ENCODE results near the gene URB2. TPM values are rescaled to one million over a fixed set of nuclear protein-coding genes. Genes with fewer than 3 reads are reported as not detected.

The URB2 gene
- total RNA-seq, 1 experiment from 2014 or later = 19.7 TPM

DNA sequence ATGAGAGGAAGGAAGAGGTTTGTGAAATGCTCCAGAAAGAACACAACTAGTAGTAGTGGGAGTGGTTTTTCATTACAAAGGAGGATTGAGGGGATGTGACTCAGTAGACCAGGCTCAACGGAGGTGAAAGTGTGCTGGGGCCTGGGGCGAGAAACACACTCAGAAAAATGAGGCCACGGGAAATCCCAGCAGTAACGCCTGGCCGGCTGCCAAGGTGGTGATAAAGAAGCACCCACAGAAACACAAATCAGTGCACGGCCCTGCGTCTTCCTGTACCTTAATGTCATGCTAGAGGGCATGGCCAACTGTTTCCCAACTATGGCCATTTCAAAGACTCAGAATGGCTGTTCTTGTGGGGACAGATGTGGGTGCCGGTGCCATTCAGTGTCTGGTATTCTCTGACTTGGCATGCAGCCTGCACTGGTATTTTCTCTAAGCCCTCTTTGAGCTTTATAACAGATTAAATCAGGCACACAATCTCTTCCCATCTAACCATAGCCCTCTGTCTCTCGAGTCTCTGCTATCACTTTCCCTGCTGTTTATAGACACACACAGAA, 38.2 kb downstream of the URB2 start:
- Mint-ChIP-seq H3K4me3 (ENCODE audit: unreplicated experiment) (no peak overlapping the region), H3K36me3 (ENCODE audit: insufficient read depth, unreplicated experiment) (peaks cover 22% of the 10 kb centered on the region), H3K27me3 (ENCODE audit: insufficient read depth, unreplicated experiment) (no peaks in the 10 kb centered on the region), H3K9me3 (ENCODE audit: unreplicated experiment) (no peaks in the 10 kb centered on the region), H3K27ac (ENCODE audit: unreplicated experiment) (no peak overlapping the region), H3K4me1 (ENCODE audit: low read depth, unreplicated experiment) (no peaks in the 10 kb centered on the region)
- Histone ChIP-seq H3K4me3 (ENCODE audit: low read depth, low read length) (no peak overlapping the region), H3K9me3 (no peaks in the 10 kb centered on the region), H3K27me3 (replicated peaks; ENCODE audit: control insufficient read depth, insufficient read depth, low read length) (no peaks in the 10 kb centered on the region), H3K36me3 (ENCODE audit: control insufficient read depth, insufficient read depth, low read length) (no peaks in the 10 kb centered on the region), H3K4me1 (no peaks in the 10 kb centered on the region)
- POLR2A ChIA-PET = no interaction called here
- CTCF ChIA-PET = no interaction called here
- TF ChIP-seq, protein P1, sequence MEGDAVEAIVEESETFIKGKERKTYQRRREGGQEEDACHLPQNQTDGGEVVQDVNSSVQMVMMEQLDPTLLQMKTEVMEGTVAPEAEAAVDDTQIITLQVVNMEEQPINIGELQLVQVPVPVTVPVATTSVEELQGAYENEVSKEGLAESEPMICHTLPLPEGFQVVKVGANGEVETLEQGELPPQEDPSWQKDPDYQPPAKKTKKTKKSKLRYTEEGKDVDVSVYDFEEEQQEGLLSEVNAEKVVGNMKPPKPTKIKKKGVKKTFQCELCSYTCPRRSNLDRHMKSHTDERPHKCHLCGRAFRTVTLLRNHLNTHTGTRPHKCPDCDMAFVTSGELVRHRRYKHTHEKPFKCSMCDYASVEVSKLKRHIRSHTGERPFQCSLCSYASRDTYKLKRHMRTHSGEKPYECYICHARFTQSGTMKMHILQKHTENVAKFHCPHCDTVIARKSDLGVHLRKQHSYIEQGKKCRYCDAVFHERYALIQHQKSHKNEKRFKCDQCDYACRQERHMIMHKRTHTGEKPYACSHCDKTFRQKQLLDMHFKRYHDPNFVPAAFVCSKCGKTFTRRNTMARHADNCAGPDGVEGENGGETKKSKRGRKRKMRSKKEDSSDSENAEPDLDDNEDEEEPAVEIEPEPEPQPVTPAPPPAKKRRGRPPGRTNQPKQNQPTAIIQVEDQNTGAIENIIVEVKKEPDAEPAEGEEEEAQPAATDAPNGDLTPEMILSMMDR (IDR thresholded peaks at IDR 0.05; ENCODE audit: insufficient read depth in 1 of 2, low read depth in 1 of 2, low read length in 1 of 2, severe bottlenecking in 1 of 2, unreplicated experiment in 1 of 2) = no peak
- intact Hi-C loops (cut with micrococcal nuclease; ENCODE audit: unreplicated experiment) = loop anchor here (5.0 kb wide), 1 partner anchor 183 kb away; no protein-coding TSS in a partner anchor
- no TSS peak for BruUV-seq (replicated peaks)
- DNase-seq = no peak

DNA sequence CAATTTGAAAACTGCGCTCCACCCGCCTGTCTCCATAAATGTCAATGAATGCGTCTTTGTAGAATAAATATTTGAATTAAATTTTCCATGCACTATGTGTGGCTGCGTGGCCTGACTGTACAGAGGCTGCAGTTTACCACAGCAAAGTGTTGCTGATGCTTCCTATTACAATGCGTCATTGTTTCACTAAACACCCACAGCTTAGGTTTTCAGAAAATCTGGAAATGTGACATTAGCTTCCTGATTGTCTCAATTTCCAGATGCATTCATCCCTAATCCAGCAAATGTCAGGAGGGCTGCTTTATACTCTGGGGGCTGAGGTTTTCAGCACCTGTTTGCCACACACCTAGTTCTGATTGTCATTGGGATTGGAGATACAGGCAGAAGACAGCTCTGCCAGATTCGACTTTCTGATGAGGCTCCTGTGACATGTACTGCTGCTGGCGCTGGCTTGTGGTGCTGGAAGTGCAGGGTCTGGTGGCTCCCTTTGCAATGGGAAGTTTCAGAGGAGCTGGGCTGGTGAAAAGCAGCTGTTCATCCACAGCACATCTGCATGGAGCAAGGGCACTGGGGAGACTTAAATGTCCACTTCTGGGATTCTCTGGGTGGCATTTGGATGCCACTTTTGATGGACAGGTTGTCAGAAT, 40.0 kb downstream of the URB2 start:
- no peaks in the 10 kb centered on the region for H3K27me3 ChIP-seq (replicated peaks; ENCODE audit: control insufficient read depth, insufficient read depth, low read length)
- CTCF ChIA-PET = interaction anchor here (0.6 kb wide), 1 partner anchor 411 kb away, joined by 3 read pairs; no protein-coding TSS in a partner anchor
- peaks cover 11% of the 10 kb centered on the region for H3K36me3 Mint-ChIP-seq (ENCODE audit: insufficient read depth, unreplicated experiment)

DNA sequence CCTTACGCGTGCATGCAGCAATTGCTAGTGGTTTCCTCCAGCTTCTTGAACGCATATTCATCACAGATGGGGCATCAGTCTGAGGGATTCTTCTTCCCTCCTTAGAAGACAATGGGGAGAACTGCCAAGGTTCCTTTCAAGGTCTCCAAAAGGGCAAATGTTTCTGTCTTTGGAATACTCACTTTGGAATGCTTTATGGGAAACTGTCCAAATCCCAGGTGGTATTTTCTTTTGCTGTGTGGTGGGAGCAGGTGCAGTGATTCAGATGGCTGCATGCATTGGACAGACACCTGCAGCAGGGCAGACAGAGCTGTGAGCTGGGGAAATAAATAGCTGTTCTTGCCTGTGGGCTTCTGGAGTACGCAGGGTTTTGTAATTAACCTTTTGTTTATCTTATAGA, 40.5 kb downstream of the URB2 start:
- Histone ChIP-seq H3K9me3 (no peaks in the 10 kb centered on the region), H3K4me1 (no peaks in the 10 kb centered on the region), H3K36me3 (ENCODE audit: control insufficient read depth, insufficient read depth, low read length) (no peaks in the 10 kb centered on the region), H3K4me3 (ENCODE audit: low read depth, low read length) (no peak overlapping the region), H3K27me3 (replicated peaks; ENCODE audit: control insufficient read depth, insufficient read depth, low read length) (no peaks in the 10 kb centered on the region)
- H3K4me3 Mint-ChIP-seq (ENCODE audit: unreplicated experiment) = no peak overlapping the region
- H3K4me1 Mint-ChIP-seq (ENCODE audit: low read depth, unreplicated experiment) = no peaks in the 10 kb centered on the region
- no peak for DNase-seq
- BruUV-seq (replicated peaks) = no TSS peak
- H3K27me3 Mint-ChIP-seq (ENCODE audit: insufficient read depth, unreplicated experiment) = no peaks in the 10 kb centered on the region
- H3K27ac Mint-ChIP-seq (ENCODE audit: unreplicated experiment) = no peak overlapping the region
- peaks cover 5% of the 10 kb centered on the region for H3K36me3 Mint-ChIP-seq (ENCODE audit: insufficient read depth, unreplicated experiment)
- POLR2A ChIA-PET = no interaction called here
- intact Hi-C loops (cut with micrococcal nuclease; ENCODE audit: unreplicated experiment) = no loop called here
- CTCF ChIA-PET = interaction anchor here (0.6 kb wide), 1 partner anchor 411 kb away, joined by 3 read pairs; no protein-coding TSS in a partner anchor
- TF ChIP-seq, protein P1 (IDR thresholded peaks at IDR 0.05; ENCODE audit: insufficient read depth in 1 of 2, low read depth in 1 of 2, low read length in 1 of 2, severe bottlenecking in 1 of 2, unreplicated experiment in 1 of 2) = no peak
- H3K9me3 Mint-ChIP-seq (ENCODE audit: unreplicated experiment) = no peaks in the 10 kb centered on the region

More for the DNA sequence above, 40.0 kb downstream of the URB2 start:
- BruUV-seq (replicated peaks) = no TSS peak
- H3K4me3 Mint-ChIP-seq (ENCODE audit: unreplicated experiment) = no peak overlapping the region
- POLR2A ChIA-PET = no interaction called here
- no peaks in the 10 kb centered on the region for H3K36me3 ChIP-seq (ENCODE audit: control insufficient read depth, insufficient read depth, low read length)
- DNase-seq = no peak
- H3K9me3 Mint-ChIP-seq (ENCODE audit: unreplicated experiment) = no peaks in the 10 kb centered on the region
- intact Hi-C loops (cut with micrococcal nuclease; ENCODE audit: unreplicated experiment) = no loop called here
- H3K4me1 ChIP-seq = no peaks in the 10 kb centered on the region
- TF ChIP-seq, protein P1 (IDR thresholded peaks at IDR 0.05; ENCODE audit: insufficient read depth in 1 of 2, low read depth in 1 of 2, low read length in 1 of 2, severe bottlenecking in 1 of 2, unreplicated experiment in 1 of 2) = no peak
- H3K4me1 Mint-ChIP-seq (ENCODE audit: low read depth, unreplicated experiment) = no peaks in the 10 kb centered on the region
- H3K9me3 ChIP-seq = no peaks in the 10 kb centered on the region
- H3K27me3 Mint-ChIP-seq (ENCODE audit: insufficient read depth, unreplicated experiment) = no peaks in the 10 kb centered on the region
- no peak overlapping the region for H3K4me3 ChIP-seq (ENCODE audit: low read depth, low read length)
- no peak overlapping the region for H3K27ac Mint-ChIP-seq (ENCODE audit: unreplicated experiment)
